HL-60 (cell line): ENCODE measurements around the gene PELI2.

Experiments
- DNase-seq, 2 experiments: peaks; one replicate each; pipeline ENCODE4 v3.0.0-alpha.2; 2010 to 2020; ENCODE audit warnings: low read depth in 1 of 2, low spot score in 1 of 2
- H3K27ac ChIP-seq: fragments of 250-450 bp; sonication (Bioruptor Pico); replicated peaks from 2 replicates; pipeline ENCODE4 v1.5.1; 2020; ENCODE audit warnings: mild to moderate bottlenecking, moderate library complexity
- H3K27me3 ChIP-seq: fragments of 250-450 bp; sonication (Bioruptor Pico); 2 replicates; pipeline ENCODE4 v1.5.1; 2021; ENCODE audit warnings: mild to moderate bottlenecking, moderate library complexity; ENCODE audit not compliant: insufficient read depth, poor library complexity, severe bottlenecking
- H3K4me3 ChIP-seq: replicated peaks from 2 replicates; pipeline ENCODE4 v1.5.1; 2011; ENCODE audit warnings: mild to moderate bottlenecking, control low read depth, low read length; ENCODE audit not compliant: insufficient read depth
- CTCF ChIP-seq: IDR thresholded peaks from one replicate; pipeline ENCODE4 v1.5.1; 2011; ENCODE audit warnings: low read length, control low read depth, inconsistent platforms; ENCODE audit not compliant: insufficient read depth
- GABPA ChIP-seq: IDR thresholded peaks from 2 replicates; pipeline ENCODE4 v1.6.1; 2012; ENCODE audit warnings: low read depth
- POLR2AphosphoS5 ChIP-seq: IDR thresholded peaks from 2 replicates; pipeline ENCODE4 v1.6.1; 2012; ENCODE audit warnings: low read depth
- REST ChIP-seq: IDR thresholded peaks from 2 replicates; pipeline ENCODE4 v1.6.1; 2012; ENCODE audit warnings: low read depth; ENCODE audit not compliant: insufficient replicate concordance
- SPI1 ChIP-seq: IDR thresholded peaks from 2 replicates; pipeline ENCODE4 v1.6.1; 2012; ENCODE audit warnings: low read depth, mild to moderate bottlenecking, borderline replicate concordance

The PELI2 gene

GRCh38 chr14:56094076-56094475 is 24.1 kb upstream of the PELI2 start:
- Histone ChIP-seq H3K27me3 (no peaks in the 10 kb centered on the region), H3K27ac (peak overlapping the region; percentile 60), H3K4me3 (no peak overlapping the region)
- peak; percentile 34 to 53 for DNase-seq
- TF ChIP-seq GABPA (no peak), POLR2AphosphoS5 (no peak), CTCF (no peak), REST (no peak), SPI1 (no peak)

DNA sequence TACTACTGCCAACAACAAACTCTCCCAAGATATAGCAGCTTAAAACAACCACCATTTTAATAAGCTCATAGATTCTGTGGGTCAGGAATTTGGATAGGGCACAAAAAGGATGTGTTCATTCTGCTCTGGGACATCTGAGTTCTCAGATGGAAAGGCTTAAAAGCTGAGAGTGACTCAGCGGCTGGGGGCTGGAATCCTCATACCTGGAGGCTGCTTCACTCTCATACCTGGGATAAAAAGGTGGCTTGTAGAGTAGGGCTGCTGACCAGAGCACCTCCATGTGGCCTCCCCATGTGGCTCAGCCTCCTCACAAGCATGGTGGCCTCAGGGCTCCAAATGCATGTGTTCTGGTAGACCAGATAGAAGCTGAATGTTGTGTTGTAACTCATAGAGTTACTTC is 20.2 kb upstream of the PELI2 start:
- H3K27me3 ChIP-seq: no peaks in the 10 kb centered on the region
- DNase-seq: no peak
- H3K27ac ChIP-seq: no peak overlapping the region
- TF ChIP-seq GABPA: no peak
- no peak for TF ChIP-seq REST
- TF ChIP-seq POLR2AphosphoS5: no peak
- no peak overlapping the region for H3K4me3 ChIP-seq

GRCh38 chr14:56099081-56099797 is 19.0 kb upstream of the PELI2 start:
- Histone ChIP-seq H3K27ac (no peak overlapping the region), H3K27me3 (no peaks in the 10 kb centered on the region), H3K4me3 (no peak overlapping the region)
- TF ChIP-seq SPI1 (no peak), REST (no peak), CTCF (no peak), POLR2AphosphoS5 (no peak), GABPA (no peak)
- DNase-seq: no peak
